CD14-positive monocyte (primary cell): Measurements from ENCODE around the gene NOG. TPM values are rescaled to one million over a fixed set of nuclear protein-coding genes. Genes with fewer than 3 reads are reported as not detected.

Source experiments
- DNase-seq, 3 donors: peaks; one replicate each; pipeline ENCODE4 v3.0.0-alpha.2; 2011 to 2022
- H2AFZ ChIP-seq: 2 replicates; pipeline ENCODE4 v1.6.0; 2012; ENCODE audit warnings: mild to moderate bottlenecking, low read depth, low read length, inconsistent platforms; ENCODE audit not compliant: insufficient read depth, poor library complexity, severe bottlenecking
- H3K27ac ChIP-seq, 2 donors: 1 replicate in 1 of 2; 2 replicates in 1 of 2; pipeline ENCODE4 v1.5.1; 2012 to 2013; ENCODE audit warnings: low read length in 2 of 2, control low read depth in 1 of 2, inconsistent platforms in 1 of 2, low read depth in 1 of 2, mild to moderate bottlenecking in 1 of 2
- H3K27me3 ChIP-seq, 2 donors: one replicate each; pipeline versions ENCODE4 v1.6.0 to v1.6.1; 2011 to 2013; ENCODE audit warnings: low read length in 2 of 2; ENCODE audit not compliant: control insufficient read depth in 2 of 2, insufficient read depth in 2 of 2
- H3K36me3 ChIP-seq, 2 donors: replicated peaks in 1 of 2; 1 replicate in 1 of 2; 2 replicates in 1 of 2; pipeline versions ENCODE4 v1.5.1 to v1.6.1; 2012 to 2013; ENCODE audit warnings: low read length in 2 of 2, control low read depth in 1 of 2, inconsistent platforms in 1 of 2, mild to moderate bottlenecking in 1 of 2; ENCODE audit not compliant: insufficient read depth in 2 of 2, control insufficient read depth in 1 of 2
- H3K4me1 ChIP-seq, 2 donors: 1 replicate in 1 of 2; 2 replicates in 1 of 2; pipeline versions ENCODE4 v1.5.1 to v1.6.1; 2012 to 2013; ENCODE audit warnings: low read length in 2 of 2, control low read depth in 1 of 2, inconsistent platforms in 1 of 2, mild to moderate bottlenecking in 1 of 2, moderate library complexity in 1 of 2; ENCODE audit not compliant: insufficient read depth in 2 of 2, control insufficient read depth in 1 of 2
- H3K4me2 ChIP-seq: replicated peaks from 2 replicates; pipeline ENCODE3; 2012; ENCODE audit warnings: low read length, moderate library complexity, mild to moderate bottlenecking; ENCODE audit not compliant: poor library complexity, severe bottlenecking; ENCODE audit errors: extremely low read depth
- H3K4me3 ChIP-seq, 3 experiments: fragments of 200-600 bp in 1 of 3; sonication (generic) in 1 of 3; replicated peaks in 1 of 3; 1 replicate in 2 of 3; 2 replicates in 1 of 3; pipeline ENCODE4 v1.5.1; 2011 to 2013; ENCODE audit warnings: low read length in 3 of 3, mild to moderate bottlenecking in 3 of 3, control low read depth in 2 of 3, low read depth in 2 of 3, inconsistent platforms in 1 of 3, moderate library complexity in 1 of 3
- H3K79me2 ChIP-seq: 2 replicates; pipeline ENCODE4 v1.6.0; 2012; ENCODE audit warnings: mild to moderate bottlenecking, control low read depth, inconsistent platforms, low read length, moderate library complexity; ENCODE audit not compliant: insufficient read depth
- H3K9ac ChIP-seq: 2 replicates; pipeline ENCODE4 v1.6.0; 2017; ENCODE audit warnings: low read length, mild to moderate bottlenecking; ENCODE audit not compliant: insufficient read depth, poor library complexity, severe bottlenecking
- H3K9me3 ChIP-seq, 2 donors: replicated peaks in 1 of 2; 1 replicate in 1 of 2; 2 replicates in 1 of 2; pipeline versions ENCODE4 v1.5.1 to v1.6.1; 2012 to 2013; ENCODE audit warnings: low read length in 2 of 2, control low read depth in 1 of 2; ENCODE audit not compliant: control insufficient read depth in 1 of 2, insufficient read depth in 1 of 2
- H4K20me1 ChIP-seq: 2 replicates; pipeline ENCODE4 v1.6.0; 2012; ENCODE audit warnings: mild to moderate bottlenecking, low read length, control low read depth, moderate library complexity; ENCODE audit not compliant: insufficient read depth
- H3K27ac Mint-ChIP-seq, 7 donors: one replicate each; pipeline ENCODE4 v1.8.0; 2020; ENCODE audit warnings: mild to moderate bottlenecking in 7 of 7, mixed read lengths in 7 of 7, moderate library complexity in 6 of 7, inconsistent platforms in 2 of 7
- H3K27me3 Mint-ChIP-seq, 3 donors: one replicate each; pipeline ENCODE4 v1.8.0; 2021 to 2022; ENCODE audit warnings: low read depth in 3 of 3, mild to moderate bottlenecking in 3 of 3, mixed read lengths in 3 of 3, moderate library complexity in 3 of 3, inconsistent platforms in 1 of 3
- H3K36me3 Mint-ChIP-seq, 2 donors: one replicate each; pipeline ENCODE4 v1.8.0; 2020; ENCODE audit warnings: mixed read lengths in 2 of 2, inconsistent platforms in 1 of 2, mild to moderate bottlenecking in 1 of 2
- H3K4me1 Mint-ChIP-seq: one replicate; pipeline ENCODE4 v1.8.0; 2020; ENCODE audit warnings: mild to moderate bottlenecking, mixed read lengths
- H3K4me3 Mint-ChIP-seq, 2 donors: one replicate each; pipeline ENCODE4 v1.8.0; 2020; ENCODE audit warnings: mild to moderate bottlenecking in 2 of 2, mixed read lengths in 2 of 2, moderate library complexity in 1 of 2
- H3K9me3 Mint-ChIP-seq, 7 donors: one replicate each; pipeline ENCODE4 v1.8.0; 2020 to 2022; ENCODE audit warnings: mixed read lengths in 7 of 7, mild to moderate bottlenecking in 6 of 7, moderate library complexity in 6 of 7, inconsistent platforms in 2 of 7
- CTCF ChIP-seq: fragments of 200-600 bp; IDR thresholded peaks from one replicate; pipeline ENCODE4 v1.8.0; 2022; ENCODE audit warnings: antibody characterized with exemption, mild to moderate bottlenecking
- WGBS: methylation state at CpG from one replicate; pipeline ENCODE4 v1.1.5; 2013; ENCODE audit warnings: missing lambda C conversion rate; ENCODE audit not compliant: insufficient coverage; 5-methylcytosine and 5-hydroxymethylcytosine counted together
- intact Hi-C, 2 donors: fragments of 100-400 bp; cut with micrococcal nuclease; formaldehyde crosslinking; loops; one replicate each; pipeline versions ENCODE4 v1.15.0 to v1.15.1; 2023
- polyA plus RNA-seq, 3 donors: library from polyadenylated mRNA; depleted of rRNA in 1 of 3; unstranded in 2 of 3; stranded (reverse) in 1 of 3; fragments of 300-500 nt in 2 of 3; fragments of >200 nt in 1 of 3; fragmentation: Illumina TruSeq in 2 of 3; gene quantifications; 1 replicate in 2 of 3; 2 replicates in 1 of 3; pipeline ENCODE4 v1.2.3, GENCODE V29; 2012 to 2021

NOG gene
- polyA plus RNA-seq, 3 donors, result 0.11 to 0.27 TPM; not detected in 1

DNA sequence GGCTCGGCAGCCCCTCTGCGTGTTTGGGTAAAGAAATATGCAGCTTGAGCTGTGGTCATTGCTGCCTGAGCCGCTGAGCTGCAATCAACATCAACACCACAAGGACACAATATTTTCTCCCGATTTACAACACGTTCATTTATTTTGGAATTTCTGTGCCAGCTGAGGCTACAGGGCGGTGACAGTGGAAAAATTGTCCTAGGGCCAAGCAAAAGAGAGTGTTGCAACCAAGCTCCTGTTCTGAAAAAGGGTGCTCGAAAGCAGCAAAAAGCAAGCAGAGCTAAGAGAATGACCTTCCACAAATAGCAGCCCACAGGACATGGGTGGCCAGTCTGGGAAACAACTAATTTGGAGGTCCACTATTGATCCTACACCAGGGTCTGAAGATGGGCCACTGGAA is 35.4 kb upstream of the NOG start:
- Mint-ChIP-seq H3K9me3 (peaks cover 0 to 4% (median 0%) of the 10 kb centered on the region in 7 donors), H3K36me3 (no peaks in the 10 kb centered on the region), H3K27ac (no peak overlapping the region), H3K4me3 (no peak overlapping the region), H3K27me3 (peaks cover 0 to 3% (median 0%) of the 10 kb centered on the region in 3 donors), H3K4me1 (no peaks in the 10 kb centered on the region)
- Histone ChIP-seq H3K9ac (no peak overlapping the region), H3K4me1 (no peaks in the 10 kb centered on the region), H3K9me3 (no peaks in the 10 kb centered on the region), H3K79me2 (no peaks in the 10 kb centered on the region), H3K4me2 (no peak overlapping the region), H4K20me1 (no peaks in the 10 kb centered on the region), H3K27ac (no peak overlapping the region), H2AFZ (no peak overlapping the region), H3K4me3 (no peak overlapping the region), H3K36me3 (no peaks in the 10 kb centered on the region), H3K27me3 (no peaks in the 10 kb centered on the region)
- no peak for TF ChIP-seq CTCF
- DNase-seq, result no peak
- WGBS, result 84% methylated on average over 2 of the region's 7 CpGs
- intact Hi-C loops, result no loop called here

- no peaks in the 10 kb centered on the region for H3K4me1 Mint-ChIP-seq
Measured at GRCh38 chr17:56570199-56570598, 23.3 kb upstream of the NOG start.

More at GRCh38 chr17:56570199-56570598, 23.3 kb upstream of the NOG start:
- no peak overlapping the region for H3K4me2 ChIP-seq
- intact Hi-C loops, result no loop called here
- no peak for TF ChIP-seq CTCF
- no peaks in the 10 kb centered on the region for H4K20me1 ChIP-seq
- H3K36me3 ChIP-seq, result no peaks in the 10 kb centered on the region
- H3K9me3 ChIP-seq, result no peaks in the 10 kb centered on the region
- no peaks in the 10 kb centered on the region for H3K27me3 ChIP-seq
- DNase-seq, result no peak
- peaks cover 0 to 4% (median 0%) of the 10 kb centered on the region in 7 donors for H3K9me3 Mint-ChIP-seq
- no peak overlapping the region for H3K9ac ChIP-seq
- no peak overlapping the region for H3K4me3 Mint-ChIP-seq
- H2AFZ ChIP-seq, result no peak overlapping the region
- H3K27me3 Mint-ChIP-seq, result peaks cover 0 to 5% (median 3%) of the 10 kb centered on the region in 3 donors
- no peaks in the 10 kb centered on the region for H3K4me1 ChIP-seq
- no peaks in the 10 kb centered on the region for H3K36me3 Mint-ChIP-seq
- H3K4me3 ChIP-seq, result no peak overlapping the region
- H3K27ac Mint-ChIP-seq, result no peak overlapping the region
- WGBS, result no CpG with 5 or more reads among the region's 3 CpGs
- H3K79me2 ChIP-seq, result no peaks in the 10 kb centered on the region
- no peak overlapping the region for H3K27ac ChIP-seq
